ENCODE measurements around the gene CBX6. TPM values are rescaled to one million over a fixed set of nuclear protein-coding genes. Genes with fewer than 3 reads are reported as not detected.

CBX6 gene
- total and polyA plus RNA-seq, 2 of the 8 experiments (the other 6 are each of a cell fraction or from before 2014, with no cell fraction given): 10.6 to 27.5 TPM

- peak overlapping the region; percentile 31; the same call in 1 of the 2 replicates for H4K8ac ChIP-seq (ENCODE audit: extremely low read depth, insufficient read depth, low read length)
- no peak overlapping the region for H2BK12ac ChIP-seq (ENCODE audit: low read depth, low read length)
- H3K4ac ChIP-seq (replicated peaks; ENCODE audit: insufficient read length, low read depth, low read length): no peak overlapping the region
- H2AK5ac ChIP-seq (ENCODE audit: low read depth, low read length): no peak overlapping the region
- H4K5ac ChIP-seq (ENCODE audit: insufficient read length, low read depth, low read length): no peak overlapping the region
- H4K20me1 ChIP-seq (replicated peaks in 1 of 2; ENCODE audit: control insufficient read depth in 1 of 2, insufficient read depth in 2 of 2, low read length in 2 of 2): peaks cover 15 to 24% of the 10 kb centered on the region in 2 experiments
- H4K91ac ChIP-seq (replicated peaks; ENCODE audit: insufficient read length, low read length): no peak overlapping the region
- no peak overlapping the region for H2BK20ac ChIP-seq (ENCODE audit: low read length)
- H3K9ac ChIP-seq (replicated peaks in 1 of 4; ENCODE audit: extremely low read depth in 1 of 4, low read depth in 3 of 4, low read length in 3 of 4): no peak overlapping the region
- WGBS, 2 experiments (ENCODE audit: extremely low coverage in 1 of 2, insufficient coverage in 1 of 2, insufficient read length in 1 of 2, insufficient replicate concordance in 2 of 2, low coverage in 1 of 2, low lambda C conversion rate in 2 of 2, missing lambda C conversion rate in 1 of 2): 91% methylated on average over 14 of the region's 15 CpGs; no CpG with 5 or more reads in 1 of the 2 experiments
- peaks cover 2 to 28% (median 21%) of the 10 kb centered on the region in 4 experiments for H3K4me1 ChIP-seq (replicated peaks in 1 of 4; ENCODE audit: control insufficient read depth in 3 of 4, insufficient read depth in 4 of 4, low read length in 3 of 4)
- peaks cover 0 to 24% (median 13%) of the 10 kb centered on the region in 4 experiments; a peak in 4 of 8 replicates for H3K36me3 ChIP-seq (ENCODE audit: control insufficient read depth in 2 of 4, insufficient read depth in 4 of 4, low read length in 3 of 4)
- H3K23ac ChIP-seq (ENCODE audit: insufficient read length): no peak overlapping the region
- H3K27me3 ChIP-seq (replicated peaks in 1 of 4; ENCODE audit: control insufficient read depth in 3 of 4, extremely low read depth in 1 of 4, insufficient read depth in 3 of 4, low read length in 3 of 4): no peaks in the 10 kb centered on the region
- peaks cover 2% of the 10 kb centered on the region; the same call in 1 of the 2 replicates for H3K23me2 ChIP-seq (ENCODE audit: low read depth, low read length)
- no peak for TF ChIP-seq CTBP2 (IDR thresholded peaks at IDR 0.05; ENCODE audit: borderline replicate concordance, insufficient read depth, insufficient read length, low read length)
- no peak for TF ChIP-seq RXRA (IDR thresholded peaks at IDR 0.05; ENCODE audit: insufficient read depth, low read depth, low read length)
- TF ChIP-seq HDAC6 (IDR thresholded peaks at IDR 0.05; ENCODE audit: low read depth, low read length): no peak
- TF ChIP-seq BACH1 (IDR thresholded peaks at IDR 0.05; ENCODE audit: low read length): no peak
- no peak for TF ChIP-seq POLR2AphosphoS5 (IDR thresholded peaks at IDR 0.05; ENCODE audit: low read depth, low read length)
- no peak overlapping the region for H3K18ac ChIP-seq (ENCODE audit: extremely low read depth, low read length)
- ChIA-PET CTCF (ENCODE audit: partially characterized antibody) (interaction anchor here (0.6 to 8.1 kb wide), 2 partner anchors 97 to 1003 kb away, joined by 3 to 79 read pairs; no protein-coding TSS in a partner anchor), POLR2A (ENCODE audit: partially characterized antibody) (interaction anchor here (0.6 kb wide), 1 partner anchor 8 kb away, joined by 3 read pairs; no protein-coding TSS in a partner anchor)
- H3K14ac ChIP-seq (ENCODE audit: insufficient read length): no peak overlapping the region
- peaks cover 7% of the 10 kb centered on the region for H3K79me1 ChIP-seq (ENCODE audit: low read depth, low read length)
- H3K4me3 ChIP-seq (ENCODE audit: extremely low read depth in 1 of 4, insufficient read depth in 2 of 4, low read depth in 3 of 4, low read length in 4 of 4): 0 out of 8 replicates have a peak overlapping the region, but pooled peaks of 1 of the 4 experiments have one; percentile 6
- H2BK15ac ChIP-seq (ENCODE audit: low read length): no peak overlapping the region
- H3K79me2 ChIP-seq (ENCODE audit: control insufficient read depth in 1 of 2, insufficient read depth in 2 of 2, low read length in 2 of 2): peaks cover 0 to 7% of the 10 kb centered on the region in 2 experiments; a peak in 2 of 4 replicates
- no peak overlapping the region for H2AFZ ChIP-seq (ENCODE audit: low read length)
- FAIRE-seq (no peak), DNase-seq (ENCODE audit: low read depth in 1 of 2, low spot score in 2 of 2) (no peak)
- H3K9me3 ChIP-seq (ENCODE audit: insufficient read depth in 2 of 2, low read depth in 1 of 2, low read length in 1 of 2): no peaks in the 10 kb centered on the region
- no peak overlapping the region for H2BK120ac ChIP-seq (replicated peaks; ENCODE audit: low read depth, low read length)
- no peak overlapping the region for H3K56ac ChIP-seq (replicated peaks; ENCODE audit: insufficient read length, low read depth, low read length)
- no peak overlapping the region for H2BK5ac ChIP-seq (ENCODE audit: low read depth, low read length)
- 0 out of 4 replicates have a peak overlapping the region, but pooled peaks of 1 of the 2 experiments have one; percentile 2 for H3K4me2 ChIP-seq (ENCODE audit: insufficient read depth in 1 of 2, low read depth in 2 of 2, low read length in 2 of 2)
- H3K27ac ChIP-seq (ENCODE audit: low read depth, low read length): no peak overlapping the region
These were observed 6.0 kb downstream of the CBX6 start for GRCh38 chr22:38866024-38866398.
